ENCODE results near the gene NPB. TPM values are rescaled to one million over a fixed set of nuclear protein-coding genes. Genes with fewer than 3 reads are reported as not detected.

The NPB gene
- polyA plus RNA-seq, 1 of the 3 experiments (the other 2 are of a cell fraction) = 2.4 TPM

- peaks cover 73% of the 10 kb centered on the region for H3K79me2 ChIP-seq (ENCODE audit: insufficient read depth)
- no peaks in the 10 kb centered on the region for H3K9me3 ChIP-seq
- peak overlapping the region; percentile 6; the same call in 1 of the 2 replicates for H3K4me2 ChIP-seq
- H3K27me3 ChIP-seq (ENCODE audit: insufficient read depth) = no peaks in the 10 kb centered on the region
- no peak overlapping the region for H2AFZ ChIP-seq (ENCODE audit: low read depth)
- H3K9me2 ChIP-seq = no peaks in the 10 kb centered on the region
- H3K36me3 ChIP-seq (replicated peaks in 1 of 2; ENCODE audit: control insufficient read depth in 1 of 2, insufficient read depth in 2 of 2, low read length in 1 of 2) = peaks cover 9 to 29% of the 10 kb centered on the region in 2 experiments
- H3K27ac ChIP-seq (ENCODE audit: low read depth in 2 of 2, low read length in 1 of 2) = peak overlapping the region in 1 of 2 experiments; percentile 30; a peak in 1 of 4 replicates
- peaks cover 11% of the 10 kb centered on the region for H3F3A ChIP-seq (replicated peaks; ENCODE audit: insufficient read depth)
- H3K4me1 ChIP-seq (ENCODE audit: control insufficient read depth in 1 of 2, insufficient read depth in 2 of 2, low read depth in 1 of 2, low read length in 1 of 2) = peaks cover 20 to 31% of the 10 kb centered on the region in 2 experiments; a peak in 2 of 4 replicates
- ChIA-PET POLR2A (interaction anchor here (1.0 to 1.7 kb wide), 2 partner anchors 12 to 54 kb away, joined by 3 to 8 read pairs; partner anchors contain the start of genes ARHGDIA and PYCR1), CTCF (interaction anchor here (1.2 to 11.7 kb wide), 10 partner anchors 9 to 113 kb away, joined by 3 to 107 read pairs (median 14); partner anchors contain the start of genes ARHGDIA, DCXR, NOTUM and PYCR1)
- no peak for DNase-seq
- TF ChIP-seq YY1 (IDR thresholded peaks at IDR 0.05; ENCODE audit: low read depth) (no peak), POLR2AphosphoS5 (IDR thresholded peaks at IDR 0.05; ENCODE audit: low read depth, low read length) (no peak), MXI1 (IDR thresholded peaks at IDR 0.05; ENCODE audit: low read depth, low read length) (no peak), TEAD4 (IDR thresholded peaks at IDR 0.05; ENCODE audit: borderline replicate concordance, insufficient read depth) (no peak), GABPA (IDR thresholded peaks at IDR 0.05; ENCODE audit: low read depth) (no peak), FOXJ3 (CRISPR knock-in tag; IDR thresholded peaks at IDR 0.05) (no peak), NFIC (IDR thresholded peaks at IDR 0.05; ENCODE audit: borderline replicate concordance) (no peak), EZH2phosphoT487 (IDR thresholded peaks at IDR 0.05; ENCODE audit: borderline replicate concordance, low read depth) (no peak), MAX (IDR thresholded peaks at IDR 0.05; ENCODE audit: low read depth) (no peak), ZBTB33 (IDR thresholded peaks at IDR 0.05; ENCODE audit: borderline replicate concordance, low read depth) (no peak), SIN3A (IDR thresholded peaks at IDR 0.05; ENCODE audit: borderline replicate concordance, low read depth, low read length) (no peak), GATA2 (CRISPR knock-in tag; IDR thresholded peaks at IDR 0.05) (no peak), TAF1 (IDR thresholded peaks at IDR 0.05; ENCODE audit: borderline replicate concordance, low read depth, low read length) (no peak), RXRA (IDR thresholded peaks at IDR 0.05; ENCODE audit: borderline replicate concordance, low read depth) (no peak)
- TF ChIP-seq, protein P1, sequence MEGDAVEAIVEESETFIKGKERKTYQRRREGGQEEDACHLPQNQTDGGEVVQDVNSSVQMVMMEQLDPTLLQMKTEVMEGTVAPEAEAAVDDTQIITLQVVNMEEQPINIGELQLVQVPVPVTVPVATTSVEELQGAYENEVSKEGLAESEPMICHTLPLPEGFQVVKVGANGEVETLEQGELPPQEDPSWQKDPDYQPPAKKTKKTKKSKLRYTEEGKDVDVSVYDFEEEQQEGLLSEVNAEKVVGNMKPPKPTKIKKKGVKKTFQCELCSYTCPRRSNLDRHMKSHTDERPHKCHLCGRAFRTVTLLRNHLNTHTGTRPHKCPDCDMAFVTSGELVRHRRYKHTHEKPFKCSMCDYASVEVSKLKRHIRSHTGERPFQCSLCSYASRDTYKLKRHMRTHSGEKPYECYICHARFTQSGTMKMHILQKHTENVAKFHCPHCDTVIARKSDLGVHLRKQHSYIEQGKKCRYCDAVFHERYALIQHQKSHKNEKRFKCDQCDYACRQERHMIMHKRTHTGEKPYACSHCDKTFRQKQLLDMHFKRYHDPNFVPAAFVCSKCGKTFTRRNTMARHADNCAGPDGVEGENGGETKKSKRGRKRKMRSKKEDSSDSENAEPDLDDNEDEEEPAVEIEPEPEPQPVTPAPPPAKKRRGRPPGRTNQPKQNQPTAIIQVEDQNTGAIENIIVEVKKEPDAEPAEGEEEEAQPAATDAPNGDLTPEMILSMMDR (IDR thresholded peaks at IDR 0.05) = no peak
- TF ChIP-seq, protein P2, sequence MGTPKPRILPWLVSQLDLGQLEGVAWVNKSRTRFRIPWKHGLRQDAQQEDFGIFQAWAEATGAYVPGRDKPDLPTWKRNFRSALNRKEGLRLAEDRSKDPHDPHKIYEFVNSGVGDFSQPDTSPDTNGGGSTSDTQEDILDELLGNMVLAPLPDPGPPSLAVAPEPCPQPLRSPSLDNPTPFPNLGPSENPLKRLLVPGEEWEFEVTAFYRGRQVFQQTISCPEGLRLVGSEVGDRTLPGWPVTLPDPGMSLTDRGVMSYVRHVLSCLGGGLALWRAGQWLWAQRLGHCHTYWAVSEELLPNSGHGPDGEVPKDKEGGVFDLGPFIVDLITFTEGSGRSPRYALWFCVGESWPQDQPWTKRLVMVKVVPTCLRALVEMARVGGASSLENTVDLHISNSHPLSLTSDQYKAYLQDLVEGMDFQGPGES (IDR thresholded peaks at IDR 0.05; ENCODE audit: low read depth, low read length) = no peak
- no peak overlapping the region for H3K9ac ChIP-seq
- 94% methylated on average over 16 of the region's 21 CpGs for WGBS (ENCODE audit: low lambda C conversion rate)
- no peak overlapping the region for H3K4me3 ChIP-seq (ENCODE audit: low read depth in 2 of 2, low read length in 1 of 2)
- H4K20me1 ChIP-seq (ENCODE audit: insufficient read depth) = peaks cover 60% of the 10 kb centered on the region
Observed at GRCh38 chr17:81924557-81925532, 22.8 kb downstream of the NPB start.
